HEK293 (cell line): ENCODE results near the gene TNNT3.
A peak's percentile ranks its signal among the peaks of the same experiment; 100 is the strongest.

Experiments used
- CTCF ChIA-PET: fragments of 350-600 bp; formaldehyde crosslinking; extraction: SDS; loops from one replicate; lab custom pipeline; 2021; ENCODE audit warnings: antibody characterized with exemption; lab: Yijun Ruan, JAX
- POLR2A ChIA-PET: fragments of 300-600 bp; formaldehyde crosslinking; extraction: SDS; loops from one replicate; lab custom pipeline; 2020; ENCODE audit warnings: antibody characterized with exemption, inconsistent platforms; lab: Yijun Ruan, JAX
- H3K27ac ChIP-seq: fragments of 200-500 bp; sonication (Bioruptor generic); 2 replicates; pipeline ENCODE4 v1.5.1; 2014; ENCODE audit warnings: low read depth, low read length, control low read depth, inconsistent platforms; ENCODE audit errors: extremely low read depth
- H3K36me3 ChIP-seq, 2 experiments: fragments of 200-500 bp in 1 of 2; sonication (Bioruptor generic) in 1 of 2; 1 replicate in 1 of 2; 2 replicates in 1 of 2; pipeline ENCODE4 v1.5.1; 2014 to 2017; ENCODE audit warnings: inconsistent platforms in 2 of 2, low read length in 2 of 2; ENCODE audit not compliant: control insufficient read depth in 2 of 2, insufficient read depth in 1 of 2
- H3K4me1 ChIP-seq: fragments of 200-500 bp; sonication (Bioruptor generic); 2 replicates; pipeline ENCODE4 v1.5.1; 2014; ENCODE audit warnings: mild to moderate bottlenecking, low read length, inconsistent platforms; ENCODE audit not compliant: control insufficient read depth, insufficient read depth
- H3K4me3 ChIP-seq: 2 replicates; pipeline ENCODE4 v1.5.1; 2011; ENCODE audit warnings: low read depth, mild to moderate bottlenecking, control low read depth, low read length, moderate library complexity
- H3K9me3 ChIP-seq: fragments of 200-500 bp; sonication (Bioruptor generic); 2 replicates; pipeline ENCODE4 v1.5.1; 2014; ENCODE audit warnings: low read depth, low read length, inconsistent platforms; ENCODE audit not compliant: control insufficient read depth, insufficient read depth
- EGR2 ChIP-seq: fragments of 450-650 bp; formaldehyde crosslinking; IDR thresholded peaks from 2 replicates; pipeline ENCODE4 v1.5.1; 2016; ENCODE audit warnings: low read depth, missing biosample characterization, missing genetic modification characterization
- MZF1 ChIP-seq: fragments of 450-650 bp; formaldehyde crosslinking; IDR thresholded peaks from 2 replicates; pipeline ENCODE4 v1.5.1; 2017; ENCODE audit warnings: missing biosample characterization, missing genetic modification characterization, borderline replicate concordance
- SCRT2 ChIP-seq: fragments of 450-650 bp; formaldehyde crosslinking; IDR thresholded peaks from 2 replicates; pipeline ENCODE4 v1.5.1; 2016; ENCODE audit warnings: missing biosample characterization, missing genetic modification characterization
- ZFHX2 ChIP-seq: fragments of 450-650 bp; formaldehyde crosslinking; conservative IDR thresholded peaks from 2 replicates; pipeline ENCODE4 v1.5.1; 2016; ENCODE audit warnings: missing biosample characterization, missing genetic modification characterization
- ZFP37 ChIP-seq: fragments of 450-650 bp; formaldehyde crosslinking; IDR thresholded peaks from 2 replicates; pipeline ENCODE4 v1.5.1; 2016; ENCODE audit warnings: missing biosample characterization, missing genetic modification characterization
- ZFP69B ChIP-seq: fragments of 450-650 bp; formaldehyde crosslinking; IDR thresholded peaks from 2 replicates; pipeline ENCODE4 v1.5.1; 2016; ENCODE audit warnings: missing biosample characterization, missing genetic modification characterization
- ZIC2 ChIP-seq: fragments of 450-650 bp; formaldehyde crosslinking; IDR thresholded peaks from 2 replicates; pipeline ENCODE4 v1.5.1; 2016; ENCODE audit warnings: missing biosample characterization, missing genetic modification characterization
- ZNF121 ChIP-seq: fragments of 450-650 bp; formaldehyde crosslinking; IDR thresholded peaks from 2 replicates; pipeline ENCODE4 v1.5.1; 2016; ENCODE audit warnings: missing biosample characterization, missing genetic modification characterization
- ZNF132 ChIP-seq: fragments of 450-650 bp; formaldehyde crosslinking; IDR thresholded peaks from 2 replicates; pipeline ENCODE4 v1.5.1; 2017; ENCODE audit warnings: missing biosample characterization, missing genetic modification characterization, borderline replicate concordance
- ZNF292 ChIP-seq: fragments of 450-650 bp; formaldehyde crosslinking; IDR thresholded peaks from 2 replicates; pipeline ENCODE4 v1.5.1; 2016; ENCODE audit warnings: low read depth, missing biosample characterization, missing genetic modification characterization, borderline replicate concordance
- ZNF354C ChIP-seq: fragments of 450-650 bp; formaldehyde crosslinking; IDR thresholded peaks from 2 replicates; pipeline ENCODE4 v1.5.1; 2016; ENCODE audit warnings: missing biosample characterization, missing genetic modification characterization, low read depth, borderline replicate concordance
- ZNF416 ChIP-seq: fragments of 450-650 bp; formaldehyde crosslinking; IDR thresholded peaks from 2 replicates; pipeline ENCODE4 v1.5.1; 2016; ENCODE audit warnings: missing biosample characterization, missing genetic modification characterization
- ZNF426 ChIP-seq: fragments of 450-650 bp; formaldehyde crosslinking; IDR thresholded peaks from 2 replicates; pipeline ENCODE4 v1.5.1; 2017; ENCODE audit warnings: missing biosample characterization, missing genetic modification characterization, mild to moderate bottlenecking, inconsistent platforms, moderate library complexity
- ZNF473 ChIP-seq: fragments of 450-650 bp; formaldehyde crosslinking; IDR thresholded peaks from 2 replicates; pipeline ENCODE4 v1.5.1; 2017; ENCODE audit warnings: missing biosample characterization, missing genetic modification characterization
- ZNF48 ChIP-seq: fragments of 450-650 bp; formaldehyde crosslinking; IDR thresholded peaks from 2 replicates; pipeline ENCODE4 v1.5.1; 2016; ENCODE audit warnings: missing biosample characterization, missing genetic modification characterization
- ZNF521 ChIP-seq: fragments of 450-650 bp; formaldehyde crosslinking; IDR thresholded peaks from 2 replicates; pipeline ENCODE4 v1.5.1; 2017; ENCODE audit warnings: missing biosample characterization, mild to moderate bottlenecking, missing genetic modification characterization
- ZNF548 ChIP-seq: fragments of 450-650 bp; formaldehyde crosslinking; IDR thresholded peaks from 2 replicates; pipeline ENCODE4 v1.5.1; 2016; ENCODE audit warnings: missing biosample characterization, missing genetic modification characterization
- ZNF664 ChIP-seq: fragments of 450-650 bp; formaldehyde crosslinking; IDR thresholded peaks from 2 replicates; pipeline ENCODE4 v1.5.1; 2016; ENCODE audit warnings: missing biosample characterization, missing genetic modification characterization
- ZNF701 ChIP-seq: fragments of 450-650 bp; formaldehyde crosslinking; IDR thresholded peaks from 2 replicates; pipeline ENCODE4 v1.5.1; 2016; ENCODE audit warnings: missing biosample characterization, missing genetic modification characterization
- ZNF707 ChIP-seq: fragments of 450-650 bp; formaldehyde crosslinking; IDR thresholded peaks from 2 replicates; pipeline ENCODE4 v1.5.1; 2016; ENCODE audit warnings: missing biosample characterization, missing genetic modification characterization
- ZSCAN30 ChIP-seq: fragments of 450-650 bp; IDR thresholded peaks from 2 replicates; pipeline ENCODE4 v1.5.1; 2018; ENCODE audit warnings: missing biosample characterization, mild to moderate bottlenecking, missing genetic modification characterization, moderate library complexity
- TF ChIP-seq, protein P1 (sequence below): fragments of 450-650 bp; formaldehyde crosslinking; optimal IDR thresholded peaks from 2 replicates; pipeline ENCODE3; 2016; ENCODE audit warnings: missing biosample characterization, mild to moderate bottlenecking, missing genetic modification characterization
- TF ChIP-seq, protein P2 (sequence below): fragments of 450-650 bp; formaldehyde crosslinking; IDR thresholded peaks from 2 replicates; pipeline ENCODE4 v1.5.1; 2016; ENCODE audit warnings: missing biosample characterization, missing genetic modification characterization
- TF ChIP-seq, protein P3 (sequence below): IDR thresholded peaks from 2 replicates; pipeline ENCODE4 v1.6.1; 2011; ENCODE audit warnings: mild to moderate bottlenecking, low read depth, low read length, borderline replicate concordance
- TF ChIP-seq, protein P4 (sequence below): fragments of 450-650 bp; formaldehyde crosslinking; IDR thresholded peaks from 2 replicates; pipeline ENCODE4 v1.5.1; 2016; ENCODE audit warnings: missing biosample characterization, missing genetic modification characterization, borderline replicate concordance
- TF ChIP-seq, protein P5 (sequence below): fragments of 450-650 bp; formaldehyde crosslinking; IDR thresholded peaks from 2 replicates; pipeline ENCODE4 v1.5.1; 2017; ENCODE audit warnings: missing biosample characterization, missing genetic modification characterization

TNNT3 gene

DNA sequence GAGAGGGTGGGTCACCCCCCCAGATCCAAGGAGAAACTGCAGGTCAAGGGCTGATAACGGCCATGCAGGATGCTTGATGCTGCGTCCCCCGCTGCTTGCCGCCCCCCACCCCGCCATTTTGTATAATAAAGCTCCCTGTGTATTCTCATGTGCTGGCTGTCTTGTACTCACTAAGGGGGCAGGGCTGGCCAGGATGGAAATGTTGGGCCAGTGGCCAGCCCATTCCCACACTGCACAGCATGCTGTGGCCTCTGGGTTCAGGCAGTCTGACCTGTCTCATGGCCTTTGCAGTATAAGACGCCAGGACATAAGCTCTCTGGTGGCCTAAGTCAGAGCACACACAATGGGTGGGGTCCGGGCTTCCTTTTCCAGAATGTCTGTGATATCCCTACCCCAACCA is 27.4 kb upstream of the TNNT3 start (continued):
- TF ChIP-seq ZNF292 (tag by site-specific recombination) (no peak), ZNF548 (tag by site-specific recombination) (no peak), ZSCAN30 (tag by site-specific recombination) (no peak), ZNF701 (tag by site-specific recombination) (no peak)
- TF ChIP-seq, protein P1, sequence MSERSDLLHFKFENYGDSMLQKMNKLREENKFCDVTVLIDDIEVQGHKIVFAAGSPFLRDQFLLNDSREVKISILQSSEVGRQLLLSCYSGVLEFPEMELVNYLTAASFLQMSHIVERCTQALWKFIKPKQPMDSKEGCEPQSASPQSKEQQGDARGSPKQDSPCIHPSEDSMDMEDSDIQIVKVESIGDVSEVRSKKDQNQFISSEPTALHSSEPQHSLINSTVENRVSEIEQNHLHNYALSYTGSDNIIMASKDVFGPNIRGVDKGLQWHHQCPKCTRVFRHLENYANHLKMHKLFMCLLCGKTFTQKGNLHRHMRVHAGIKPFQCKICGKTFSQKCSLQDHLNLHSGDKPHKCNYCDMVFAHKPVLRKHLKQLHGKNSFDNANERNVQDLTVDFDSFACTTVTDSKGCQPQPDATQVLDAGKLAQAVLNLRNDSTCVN = no peak

DNA sequence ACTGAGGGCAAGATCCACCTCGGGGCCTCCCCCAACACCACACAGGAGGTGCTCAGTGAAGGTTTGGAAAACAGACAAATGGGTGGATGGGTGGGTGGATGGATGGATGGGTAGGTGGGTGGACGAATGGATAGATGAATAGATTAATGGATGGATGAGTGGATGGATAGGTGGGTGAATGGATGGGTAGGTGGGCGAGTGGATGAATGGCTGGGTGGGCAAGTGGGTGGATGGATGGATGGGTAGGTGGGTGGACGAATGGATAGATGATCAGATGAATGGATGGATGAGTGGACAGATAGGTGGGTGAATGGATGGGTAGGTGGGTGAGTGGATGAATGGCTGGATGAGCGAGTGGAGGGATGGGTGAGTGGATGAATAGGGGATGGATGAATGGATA is 26.9 kb upstream of the TNNT3 start:
- no peaks in the 10 kb centered on the region for H3K4me1 ChIP-seq
- no peaks in the 10 kb centered on the region for H3K9me3 ChIP-seq
- H3K36me3 ChIP-seq = no peaks in the 10 kb centered on the region
- ChIA-PET POLR2A (no interaction called here), CTCF (interaction anchor here (0.8 to 2.1 kb wide), 3 partner anchors 10 to 198 kb away, joined by 3 to 7 read pairs (median 3); no protein-coding TSS in a partner anchor)
- no peak overlapping the region for H3K27ac ChIP-seq
- TF ChIP-seq ZNF521 = no peak
- TF ChIP-seq ZNF48 = no peak
- TF ChIP-seq, protein P2, sequence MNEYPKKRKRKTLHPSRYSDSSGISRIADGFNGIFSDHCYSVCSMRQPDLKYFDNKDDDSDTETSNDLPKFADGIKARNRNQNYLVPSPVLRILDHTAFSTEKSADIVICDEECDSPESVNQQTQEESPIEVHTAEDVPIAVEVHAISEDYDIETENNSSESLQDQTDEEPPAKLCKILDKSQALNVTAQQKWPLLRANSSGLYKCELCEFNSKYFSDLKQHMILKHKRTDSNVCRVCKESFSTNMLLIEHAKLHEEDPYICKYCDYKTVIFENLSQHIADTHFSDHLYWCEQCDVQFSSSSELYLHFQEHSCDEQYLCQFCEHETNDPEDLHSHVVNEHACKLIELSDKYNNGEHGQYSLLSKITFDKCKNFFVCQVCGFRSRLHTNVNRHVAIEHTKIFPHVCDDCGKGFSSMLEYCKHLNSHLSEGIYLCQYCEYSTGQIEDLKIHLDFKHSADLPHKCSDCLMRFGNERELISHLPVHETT (tag by site-specific recombination) = no peak
- no peak for TF ChIP-seq ZNF548 (tag by site-specific recombination)
- TF ChIP-seq, protein P3, sequence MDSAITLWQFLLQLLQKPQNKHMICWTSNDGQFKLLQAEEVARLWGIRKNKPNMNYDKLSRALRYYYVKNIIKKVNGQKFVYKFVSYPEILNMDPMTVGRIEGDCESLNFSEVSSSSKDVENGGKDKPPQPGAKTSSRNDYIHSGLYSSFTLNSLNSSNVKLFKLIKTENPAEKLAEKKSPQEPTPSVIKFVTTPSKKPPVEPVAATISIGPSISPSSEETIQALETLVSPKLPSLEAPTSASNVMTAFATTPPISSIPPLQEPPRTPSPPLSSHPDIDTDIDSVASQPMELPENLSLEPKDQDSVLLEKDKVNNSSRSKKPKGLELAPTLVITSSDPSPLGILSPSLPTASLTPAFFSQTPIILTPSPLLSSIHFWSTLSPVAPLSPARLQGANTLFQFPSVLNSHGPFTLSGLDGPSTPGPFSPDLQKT = no peak
- peak; percentile 89 for TF ChIP-seq ZFHX2
- no peak for TF ChIP-seq MZF1 (tag by site-specific recombination)
- no peak for TF ChIP-seq ZNF426 (tag by site-specific recombination)
- TF ChIP-seq, protein P4, sequence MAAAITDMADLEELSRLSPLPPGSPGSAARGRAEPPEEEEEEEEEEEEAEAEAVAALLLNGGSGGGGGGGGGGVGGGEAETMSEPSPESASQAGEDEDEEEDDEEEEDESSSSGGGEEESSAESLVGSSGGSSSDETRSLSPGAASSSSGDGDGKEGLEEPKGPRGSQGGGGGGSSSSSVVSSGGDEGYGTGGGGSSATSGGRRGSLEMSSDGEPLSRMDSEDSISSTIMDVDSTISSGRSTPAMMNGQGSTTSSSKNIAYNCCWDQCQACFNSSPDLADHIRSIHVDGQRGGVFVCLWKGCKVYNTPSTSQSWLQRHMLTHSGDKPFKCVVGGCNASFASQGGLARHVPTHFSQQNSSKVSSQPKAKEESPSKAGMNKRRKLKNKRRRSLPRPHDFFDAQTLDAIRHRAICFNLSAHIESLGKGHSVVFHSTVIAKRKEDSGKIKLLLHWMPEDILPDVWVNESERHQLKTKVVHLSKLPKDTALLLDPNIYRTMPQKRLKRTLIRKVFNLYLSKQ (tag by site-specific recombination) = no peak
- peak; percentile 98 for TF ChIP-seq EGR2 (tag by site-specific recombination)
- TF ChIP-seq ZIC2 = no peak
- no peak overlapping the region for H3K4me3 ChIP-seq

DNA sequence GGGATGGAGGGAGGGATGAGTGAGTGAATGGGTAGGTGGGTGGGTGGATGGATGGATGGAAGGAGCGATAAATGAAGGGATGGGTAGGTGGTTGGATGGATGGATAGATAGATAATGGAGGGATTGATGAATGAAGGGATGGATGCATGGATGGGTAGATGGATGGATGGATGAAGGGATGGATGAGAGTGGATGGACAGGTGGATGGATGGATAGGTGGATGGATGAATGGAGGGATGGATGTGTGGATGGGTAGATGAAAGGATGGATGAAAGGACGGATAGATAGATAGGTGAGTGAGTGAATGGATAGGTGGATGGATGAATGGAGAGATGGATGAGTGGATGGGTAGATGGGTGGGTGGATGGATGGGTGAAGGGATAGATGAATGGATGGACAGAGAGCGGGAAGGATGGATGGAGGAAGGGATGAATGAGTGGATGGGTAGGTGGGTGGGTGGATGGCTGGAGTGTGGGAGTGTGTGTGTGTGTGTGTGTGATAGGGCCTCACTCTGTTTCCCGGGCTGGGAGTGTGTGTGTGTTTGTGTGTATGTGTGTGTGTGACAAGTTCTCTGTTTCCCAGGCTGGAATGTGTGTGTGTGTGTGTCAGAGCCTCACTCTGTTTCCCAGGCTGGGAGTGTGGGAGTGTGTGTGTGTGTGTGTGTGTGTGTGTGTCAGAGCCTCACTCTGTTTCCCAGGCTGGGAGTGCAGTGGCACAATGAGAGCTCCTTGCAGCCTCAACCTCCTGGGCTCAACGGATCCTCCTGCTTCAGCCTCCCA is 25.7 kb upstream of the TNNT3 start:
- Histone ChIP-seq H3K27ac (no peak overlapping the region), H3K4me3 (no peak overlapping the region), H3K4me1 (no peaks in the 10 kb centered on the region), H3K36me3 (no peaks in the 10 kb centered on the region), H3K9me3 (no peaks in the 10 kb centered on the region)
- ChIA-PET CTCF (no interaction called here), POLR2A (interaction anchor here (0.6 kb wide), 1 partner anchor 11 kb away, joined by 3 read pairs; no protein-coding TSS in a partner anchor)
- TF ChIP-seq ZNF416 (no peak), SCRT2 (tag by site-specific recombination) (no peak), ZNF473 (no peak), ZNF664 (tag by site-specific recombination) (no peak), ZNF707 (tag by site-specific recombination) (no peak), ZFP69B (tag by site-specific recombination) (no peak), ZFP37 (tag by site-specific recombination) (no peak), ZNF354C (tag by site-specific recombination) (no peak), ZNF521 (no peak), ZNF132 (tag by site-specific recombination) (no peak), ZNF121 (no peak)
- TF ChIP-seq, protein P5, sequence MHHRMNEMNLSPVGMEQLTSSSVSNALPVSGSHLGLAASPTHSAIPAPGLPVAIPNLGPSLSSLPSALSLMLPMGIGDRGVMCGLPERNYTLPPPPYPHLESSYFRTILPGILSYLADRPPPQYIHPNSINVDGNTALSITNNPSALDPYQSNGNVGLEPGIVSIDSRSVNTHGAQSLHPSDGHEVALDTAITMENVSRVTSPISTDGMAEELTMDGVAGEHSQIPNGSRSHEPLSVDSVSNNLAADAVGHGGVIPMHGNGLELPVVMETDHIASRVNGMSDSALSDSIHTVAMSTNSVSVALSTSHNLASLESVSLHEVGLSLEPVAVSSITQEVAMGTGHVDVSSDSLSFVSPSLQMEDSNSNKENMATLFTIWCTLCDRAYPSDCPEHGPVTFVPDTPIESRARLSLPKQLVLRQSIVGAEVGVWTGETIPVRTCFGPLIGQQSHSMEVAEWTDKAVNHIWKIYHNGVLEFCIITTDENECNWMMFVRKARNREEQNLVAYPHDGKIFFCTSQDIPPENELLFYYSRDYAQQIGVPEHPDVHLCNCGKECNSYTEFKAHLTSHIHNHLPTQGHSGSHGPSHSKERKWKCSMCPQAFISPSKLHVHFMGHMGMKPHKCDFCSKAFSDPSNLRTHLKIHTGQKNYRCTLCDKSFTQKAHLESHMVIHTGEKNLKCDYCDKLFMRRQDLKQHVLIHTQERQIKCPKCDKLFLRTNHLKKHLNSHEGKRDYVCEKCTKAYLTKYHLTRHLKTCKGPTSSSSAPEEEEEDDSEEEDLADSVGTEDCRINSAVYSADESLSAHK (tag by site-specific recombination) = no peak
